Measurements from ENCODE around the gene ABHD17A.
A peak's percentile ranks its signal among the peaks of the same experiment; 100 is the strongest.

Gene ABHD17A

GRCh38 chr19:1864480-1865171, 20.7 kb downstream of the ABHD17A start:
- DNase-seq (ENCODE audit: low read depth, low spot score), result no peak

GRCh38 chr19:1863638-1864479, 21.4 kb downstream of the ABHD17A start:
- DNase-seq (ENCODE audit: low read depth, low spot score), result peak; percentile 84

DNA sequence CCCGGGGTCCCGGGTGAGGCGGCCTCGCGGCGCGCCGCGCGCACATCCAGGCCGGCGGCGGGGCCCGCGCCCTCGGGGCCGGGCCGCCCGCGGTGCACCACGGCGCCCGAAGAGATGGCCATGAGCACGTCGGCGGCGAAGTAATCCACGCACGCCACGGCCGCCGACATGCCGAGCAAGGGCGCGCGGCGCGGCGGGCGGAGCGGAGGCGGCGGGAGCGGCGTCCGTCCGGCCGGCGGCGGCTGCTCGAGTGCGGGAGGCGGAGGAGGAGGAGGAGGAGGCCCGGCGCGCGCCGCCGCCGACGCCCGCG, 22.0 kb downstream of the ABHD17A start, which contains the start of gene KLF16:
KLF16 (minus strand) TSS at position 252 of the 310 bp plus-strand sequence; CDS start at position 170, 82 bp downstream.
- no peak for DNase-seq (ENCODE audit: low read depth, low spot score)

GRCh38 chr19:1862424-1863327, 22.6 kb downstream of the ABHD17A start:
- DNase-seq (ENCODE audit: low read depth, low spot score), result no peak

DNA sequence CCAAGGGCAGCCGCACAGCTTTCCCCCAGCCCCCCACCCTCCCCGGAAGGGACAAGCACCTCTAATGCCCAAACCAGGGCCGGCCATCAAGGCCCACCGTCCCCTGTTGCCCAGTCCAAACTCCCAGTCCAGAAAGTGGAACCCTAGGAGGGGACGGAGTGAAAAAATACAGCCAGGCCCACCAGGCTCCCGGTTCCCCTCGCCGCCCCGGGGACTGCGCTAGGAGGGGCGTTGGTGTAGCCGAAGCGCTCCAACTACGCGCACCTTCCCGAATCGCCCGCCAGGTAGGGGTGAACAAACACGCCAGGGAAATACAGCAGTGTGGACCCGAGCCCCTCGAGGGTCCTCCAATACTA, 23.2 kb downstream of the ABHD17A start:
- DNase-seq (ENCODE audit: low read depth, low spot score), result no peak

- no peak for DNase-seq (ENCODE audit: low read depth, low spot score)
Observed at GRCh38 chr19:1861599-1862031, 23.7 kb downstream of the ABHD17A start.

DNA sequence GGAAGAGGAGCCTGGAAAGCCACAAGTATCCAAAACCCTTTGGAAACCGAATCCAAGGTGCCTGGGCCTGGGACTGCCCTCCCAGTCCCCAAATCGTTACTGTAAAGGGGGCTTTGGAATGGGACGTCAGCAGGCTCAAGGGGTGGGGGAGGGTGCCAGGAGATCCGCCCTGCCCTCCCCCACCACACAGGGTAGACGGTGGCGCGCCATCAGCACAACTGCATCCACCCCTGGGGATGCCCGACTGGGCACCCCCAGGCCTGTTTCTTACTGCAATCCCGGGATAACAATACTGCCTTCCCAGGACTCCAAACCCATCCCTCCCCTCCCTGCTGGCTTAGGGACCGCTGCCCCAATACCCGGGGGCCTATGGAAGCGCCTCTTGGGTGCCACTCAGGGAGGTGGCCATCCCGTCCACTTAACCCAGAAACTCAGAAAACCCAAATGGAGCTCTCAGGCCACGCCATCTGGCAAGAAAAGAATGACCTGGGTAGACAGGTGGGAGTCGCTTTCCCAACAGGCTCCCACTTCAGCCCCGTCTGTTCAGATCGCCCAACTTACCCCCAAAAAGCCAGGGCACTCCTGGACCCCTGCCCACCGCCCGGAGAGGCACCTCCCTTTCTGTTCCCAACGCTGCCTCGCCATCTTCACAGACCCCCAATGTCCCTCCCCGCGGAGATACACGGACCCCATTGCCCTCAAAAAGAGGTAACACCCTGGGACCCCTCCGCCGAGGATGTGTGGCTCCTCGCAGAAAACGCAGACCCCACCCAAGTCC, 24.3 kb downstream of the ABHD17A start:
- no peak for DNase-seq (ENCODE audit: low read depth, low spot score)

- no peak for DNase-seq (ENCODE audit: low read depth, low spot score)
Observed at GRCh38 chr19:1860042-1860775, 25.1 kb downstream of the ABHD17A start.

- DNase-seq (ENCODE audit: low read depth, low spot score), result no peak
Observed at GRCh38 chr19:1859331-1859781, 25.9 kb downstream of the ABHD17A start.

DNA sequence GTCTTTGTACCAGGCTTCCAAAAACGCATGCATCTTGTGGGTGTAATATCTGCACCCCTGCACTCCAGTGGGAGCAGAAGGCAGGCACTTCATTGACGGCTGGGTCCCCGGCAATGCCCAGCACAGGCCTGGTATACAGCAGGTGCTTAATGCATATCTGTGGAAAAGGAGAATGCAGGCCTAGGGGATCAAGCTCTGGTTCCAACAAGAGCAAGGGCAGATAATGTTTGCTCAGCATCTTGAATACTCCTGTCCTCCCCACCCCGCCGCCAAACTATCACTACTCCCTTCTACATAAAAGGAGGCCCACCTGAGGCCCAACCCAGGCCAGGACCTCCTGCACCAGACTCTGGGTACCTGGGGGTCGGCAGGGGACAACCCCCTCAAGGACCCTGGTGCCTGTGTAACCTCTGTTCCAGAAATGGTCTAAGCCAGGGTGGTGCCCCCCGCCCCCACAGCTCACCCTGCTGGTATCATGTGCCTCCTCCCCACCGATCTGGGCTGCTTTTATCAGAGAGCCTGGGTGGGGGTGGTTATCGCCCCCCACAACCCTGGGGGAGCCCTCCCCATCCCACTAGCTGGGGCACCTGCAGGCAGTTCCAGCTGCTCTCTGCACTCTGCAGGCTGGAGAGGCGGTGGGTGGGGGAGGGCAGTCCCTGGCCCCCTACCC, 26.7 kb downstream of the ABHD17A start:
- no peak for DNase-seq (ENCODE audit: low read depth, low spot score)

DNA sequence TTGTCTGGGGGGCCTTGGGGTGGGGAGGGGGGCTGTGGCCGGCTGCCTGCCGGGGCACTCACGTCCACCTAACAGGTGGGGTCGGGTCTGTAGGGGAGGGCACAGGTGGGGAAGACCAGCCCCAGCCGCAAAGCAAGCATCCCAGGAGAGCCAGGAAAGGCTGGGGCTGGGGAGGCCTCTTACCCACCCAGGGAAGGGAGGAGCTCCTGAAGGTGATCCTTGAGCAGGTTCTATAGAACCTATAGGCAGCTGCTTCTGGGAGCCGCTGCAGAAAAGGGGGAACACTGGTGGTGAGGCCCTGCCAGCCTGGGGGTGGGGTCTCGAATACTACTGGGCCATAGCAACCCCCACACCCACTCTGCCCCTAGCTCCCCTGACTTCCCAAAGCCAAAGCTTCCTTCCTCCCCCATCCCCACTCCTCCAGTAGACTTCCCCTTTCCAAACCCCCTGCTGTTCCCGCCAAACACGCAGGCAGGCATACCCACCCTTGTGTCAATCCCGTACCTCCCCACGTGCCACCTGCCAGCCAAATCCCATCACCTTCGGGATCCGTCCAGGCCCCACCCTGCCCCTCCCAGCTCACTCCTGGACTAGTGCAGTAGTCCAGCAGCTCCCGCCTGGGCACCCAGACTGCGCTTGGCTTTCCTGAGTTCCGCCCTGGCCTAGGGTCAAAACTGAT, 27.5 kb downstream of the ABHD17A start:
- no peak for DNase-seq (ENCODE audit: low read depth, low spot score)

DNA sequence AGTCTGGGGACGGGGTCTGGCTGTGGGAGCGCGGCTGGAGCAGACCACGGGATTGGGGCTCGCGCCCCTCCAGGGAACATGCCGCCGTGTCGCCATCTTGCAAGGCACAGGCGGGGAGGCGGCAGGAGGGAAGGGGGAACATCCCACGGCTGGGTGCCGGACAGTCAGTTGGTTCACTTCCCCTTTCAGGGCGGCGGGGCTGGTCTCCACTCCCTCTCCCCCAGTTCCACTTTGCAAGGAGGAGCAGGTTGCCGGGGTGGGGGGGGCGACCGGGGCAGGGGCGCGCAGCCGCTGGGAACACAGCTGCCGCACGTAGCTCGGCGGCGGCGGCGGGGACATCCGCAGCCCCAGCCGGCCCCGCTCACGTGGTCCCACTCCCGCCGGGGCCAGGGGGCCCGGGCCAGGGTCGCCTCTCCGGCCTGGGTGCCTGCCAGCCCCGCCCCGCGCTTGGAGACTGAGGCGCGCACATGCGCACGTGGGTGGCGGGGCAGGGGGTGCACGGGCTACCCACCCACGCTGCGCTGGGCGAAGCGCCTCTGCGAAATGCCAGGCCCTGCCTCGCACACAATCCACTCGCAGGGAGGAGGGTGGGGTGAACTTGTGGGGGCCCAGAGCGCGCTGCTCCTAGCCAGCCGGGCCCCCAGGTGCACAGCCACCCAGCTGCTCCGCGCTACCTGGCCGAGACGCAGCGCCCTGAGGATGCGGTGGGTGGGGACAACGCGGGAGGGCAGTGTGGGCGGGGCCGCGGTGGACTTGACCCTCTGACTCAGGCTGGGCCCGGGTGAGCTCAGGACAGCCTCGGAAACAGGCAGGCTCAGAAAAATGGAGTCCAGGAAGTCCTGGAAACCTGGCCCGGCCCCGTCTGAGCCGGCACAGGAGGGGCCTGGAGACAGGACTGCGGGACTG, 28.3 kb downstream of the ABHD17A start:
- no peak for DNase-seq (ENCODE audit: low read depth, low spot score)

DNA sequence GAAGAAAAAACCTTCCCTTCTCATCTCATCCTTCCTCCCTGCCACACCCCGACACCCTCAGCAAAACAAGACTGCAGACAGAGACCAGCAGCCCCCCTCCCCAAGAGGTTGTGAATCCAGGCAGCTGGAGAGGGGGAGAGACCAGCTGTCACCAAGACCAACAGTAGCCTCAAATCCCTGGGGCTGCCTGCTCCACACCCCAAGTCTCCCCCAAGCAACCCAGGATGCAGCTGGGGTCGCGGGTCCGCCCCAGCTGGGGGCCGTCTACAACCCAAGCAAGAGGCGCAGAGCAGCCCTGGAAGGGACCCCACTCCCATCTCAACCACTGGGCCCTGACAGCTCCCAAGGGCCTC, 29.0 kb downstream of the ABHD17A start:
- DNase-seq (ENCODE audit: low read depth, low spot score), result no peak

GRCh38 chr19:1855828-1856255, 29.5 kb downstream of the ABHD17A start:
- no peak for DNase-seq (ENCODE audit: low read depth, low spot score)

- DNase-seq (ENCODE audit: low read depth, low spot score), result no peak
Observed at GRCh38 chr19:1855040-1855827, 30.1 kb downstream of the ABHD17A start.

DNA sequence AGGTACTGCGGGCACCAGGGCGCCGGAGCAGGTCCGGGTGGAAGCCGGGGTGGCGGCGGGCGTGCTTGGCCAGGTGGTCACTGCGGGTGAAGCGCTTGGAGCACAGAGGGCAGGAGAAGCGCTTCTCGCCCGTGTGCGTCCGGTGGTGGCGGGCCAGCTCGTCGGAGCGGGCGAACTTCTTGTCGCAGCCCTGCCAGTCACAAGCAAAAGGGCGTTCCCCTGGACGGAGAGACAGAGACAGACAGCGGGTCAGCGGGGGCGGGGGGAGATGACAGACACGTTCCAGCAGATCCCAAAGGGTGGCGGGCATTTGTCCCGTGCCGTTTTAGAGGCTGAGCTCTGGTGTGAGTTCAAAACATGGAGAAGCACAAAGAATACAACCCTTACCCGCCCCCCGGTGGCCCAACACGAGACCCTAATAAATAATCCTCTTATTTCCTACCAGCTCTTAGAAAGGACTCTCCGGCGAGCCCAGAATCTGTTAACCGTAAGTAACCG, 30.7 kb downstream of the ABHD17A start:
- no peak for DNase-seq (ENCODE audit: low read depth, low spot score)

GRCh38 chr19:1854039-1854541, 31.2 kb downstream of the ABHD17A start:
- no peak for DNase-seq (ENCODE audit: low read depth, low spot score)

Measured in activated naive CD8-positive, alpha-beta T cell treated with anti-CD3 and anti-CD28 coated beads, Interleukin-2, amount 50 U/mL, for 16 hours (primary cell).